ENCODE data around the gene CAPG.

- TF ChIP-seq EZH2 (IDR thresholded peaks at IDR 0.05; ENCODE audit: insufficient read depth, poor library complexity, severe bottlenecking): no peak
- no peak for TF ChIP-seq EZH2phosphoT487 (IDR thresholded peaks at IDR 0.05; ENCODE audit: insufficient read depth, low read depth)
Observed at GRCh38 chr2:85447222-85447585, 37.0 kb upstream of the CAPG start.

All from GM23248 (cell line).